Hepatocyte (in vitro differentiated cells): Measurements from ENCODE around the gene EEPD1. TPM values are rescaled to one million over a fixed set of nuclear protein-coding genes. Genes with fewer than 3 reads are reported as not detected.

ENCODE experiments used
- DNase-seq: peaks from one replicate; pipeline ENCODE4 v3.0.0-alpha.2; 2016; ENCODE audit warnings: low spot score
- H2AFZ ChIP-seq: fragments of 200-600 bp; sonication (generic); 2 replicates; pipeline ENCODE4 v1.6.0; 2016; ENCODE audit warnings: antibody characterized with exemption, mild to moderate bottlenecking
- H3K27ac ChIP-seq: fragments of 200-600 bp; sonication (generic); 2 replicates; pipeline ENCODE4 v1.5.1; 2016; ENCODE audit warnings: mild to moderate bottlenecking
- H3K27me3 ChIP-seq: fragments of 200-600 bp; sonication (generic); 2 replicates; pipeline ENCODE4 v1.6.1; 2016
- H3K36me3 ChIP-seq: fragments of 200-600 bp; sonication (generic); replicated peaks from 2 replicates; pipeline ENCODE4 v1.5.1; 2016; ENCODE audit warnings: low read depth; ENCODE audit not compliant: insufficient read depth
- H3K4me1 ChIP-seq: fragments of 200-600 bp; sonication (generic); 2 replicates; pipeline ENCODE4 v1.5.1; 2016; ENCODE audit warnings: mild to moderate bottlenecking, moderate library complexity; ENCODE audit not compliant: insufficient read depth
- H3K4me2 ChIP-seq: fragments of 200-600 bp; sonication (generic); 2 replicates; pipeline ENCODE4 v1.6.0; 2016
- H3K4me3 ChIP-seq: fragments of 200-600 bp; sonication (generic); 2 replicates; pipeline ENCODE4 v1.5.1; 2016; ENCODE audit warnings: mild to moderate bottlenecking
- H3K79me2 ChIP-seq: fragments of 200-600 bp; sonication (generic); 2 replicates; pipeline ENCODE4 v1.6.0; 2017; ENCODE audit warnings: mild to moderate bottlenecking
- H3K9me2 ChIP-seq: fragments of 200-600 bp; sonication (generic); replicated peaks from 2 replicates; pipeline ENCODE4 v1.6.0; 2017; ENCODE audit warnings: mild to moderate bottlenecking; ENCODE audit not compliant: insufficient read depth
- H3K9me3 ChIP-seq: fragments of 200-600 bp; sonication (generic); 2 replicates; pipeline ENCODE4 v1.5.1; 2016; ENCODE audit warnings: low read depth, mild to moderate bottlenecking
- H4K20me1 ChIP-seq: fragments of 200-600 bp; sonication (generic); 2 replicates; pipeline ENCODE4 v1.6.0; 2016; ENCODE audit warnings: mild to moderate bottlenecking; ENCODE audit not compliant: insufficient read depth, poor library complexity, severe bottlenecking
- EZH2 ChIP-seq: fragments of 200-600 bp; sonication (generic); IDR thresholded peaks from 2 replicates; pipeline ENCODE4 v1.6.1; 2016; ENCODE audit warnings: antibody characterized with exemption, mild to moderate bottlenecking, borderline replicate concordance
- EZH2phosphoT487 ChIP-seq: fragments of 200-600 bp; sonication (generic); IDR thresholded peaks from one replicate; pipeline ENCODE4 v1.6.1; 2018; ENCODE audit warnings: antibody characterized with exemption, mild to moderate bottlenecking, low read depth, moderate library complexity; ENCODE audit not compliant: unreplicated experiment, severe bottlenecking
- WGBS: methylation state at CpG from one replicate; pipeline ENCODE4 v1.1.6; 2016; ENCODE audit warnings: low lambda C conversion rate; ENCODE audit errors: missing lambda C conversion rate; 5-methylcytosine and 5-hydroxymethylcytosine counted together
- polyA plus RNA-seq: library from polyadenylated mRNA; unstranded; fragments of >200 nt; fragmentation: Nextera tagmentation; extraction: Ambion mirVana; gene quantifications from 2 replicates; pipeline ENCODE4 v1.2.1, GENCODE V29; 2016
- total RNA-seq: library from RNA; depleted of rRNA; stranded (reverse); fragments of >200 nt; gene quantifications from 2 replicates; pipeline ENCODE4 v1.2.3, GENCODE V29; 2014
- TF ChIP-seq, protein P1 (sequence below): fragments of 200-600 bp; sonication (generic); IDR thresholded peaks from 2 replicates; pipeline ENCODE4 v1.5.1; 2016; ENCODE audit warnings: antibody characterized with exemption, mild to moderate bottlenecking; ENCODE audit not compliant: poor library complexity

The EEPD1 gene
- total and polyA plus RNA-seq, 2 experiments from 2014 or later: 7.7 to 14.2 TPM

DNA sequence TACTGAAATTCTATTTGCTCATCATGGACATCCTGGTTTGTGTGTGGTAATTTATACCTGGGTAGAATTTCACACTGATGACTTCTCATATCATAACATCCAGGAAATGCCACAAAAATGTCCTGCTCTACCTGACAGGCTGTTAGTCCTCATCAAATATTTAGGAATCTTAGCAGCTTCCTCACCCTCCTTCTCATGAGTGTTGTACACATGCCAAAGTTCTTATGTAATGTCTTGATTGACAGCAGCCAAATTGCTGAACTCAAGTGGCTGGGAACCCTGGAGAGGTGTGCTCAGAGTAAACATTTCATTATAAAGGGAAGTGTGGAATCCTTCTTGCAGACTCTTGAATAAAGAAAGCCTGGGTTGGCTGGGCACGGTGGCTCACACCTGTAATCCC lies 8.9 kb downstream of the EEPD1 start:
- no peak for DNase-seq
- Histone ChIP-seq H3K4me3 (no peak overlapping the region), H4K20me1 (no peaks in the 10 kb centered on the region), H3K79me2 (peaks cover 64% of the 10 kb centered on the region), H3K9me3 (no peaks in the 10 kb centered on the region), H3K4me1 (peaks cover 20% of the 10 kb centered on the region), H3K36me3 (no peaks in the 10 kb centered on the region), H2AFZ (no peak overlapping the region), H3K4me2 (no peak overlapping the region), H3K9me2 (no peaks in the 10 kb centered on the region), H3K27ac (no peak overlapping the region), H3K27me3 (no peaks in the 10 kb centered on the region)
- TF ChIP-seq EZH2phosphoT487: no peak
- no peak for TF ChIP-seq EZH2
- TF ChIP-seq, protein P1, sequence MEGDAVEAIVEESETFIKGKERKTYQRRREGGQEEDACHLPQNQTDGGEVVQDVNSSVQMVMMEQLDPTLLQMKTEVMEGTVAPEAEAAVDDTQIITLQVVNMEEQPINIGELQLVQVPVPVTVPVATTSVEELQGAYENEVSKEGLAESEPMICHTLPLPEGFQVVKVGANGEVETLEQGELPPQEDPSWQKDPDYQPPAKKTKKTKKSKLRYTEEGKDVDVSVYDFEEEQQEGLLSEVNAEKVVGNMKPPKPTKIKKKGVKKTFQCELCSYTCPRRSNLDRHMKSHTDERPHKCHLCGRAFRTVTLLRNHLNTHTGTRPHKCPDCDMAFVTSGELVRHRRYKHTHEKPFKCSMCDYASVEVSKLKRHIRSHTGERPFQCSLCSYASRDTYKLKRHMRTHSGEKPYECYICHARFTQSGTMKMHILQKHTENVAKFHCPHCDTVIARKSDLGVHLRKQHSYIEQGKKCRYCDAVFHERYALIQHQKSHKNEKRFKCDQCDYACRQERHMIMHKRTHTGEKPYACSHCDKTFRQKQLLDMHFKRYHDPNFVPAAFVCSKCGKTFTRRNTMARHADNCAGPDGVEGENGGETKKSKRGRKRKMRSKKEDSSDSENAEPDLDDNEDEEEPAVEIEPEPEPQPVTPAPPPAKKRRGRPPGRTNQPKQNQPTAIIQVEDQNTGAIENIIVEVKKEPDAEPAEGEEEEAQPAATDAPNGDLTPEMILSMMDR: no peak
- WGBS: 60% methylated on average over 1 of the region's 1 CpG

DNA sequence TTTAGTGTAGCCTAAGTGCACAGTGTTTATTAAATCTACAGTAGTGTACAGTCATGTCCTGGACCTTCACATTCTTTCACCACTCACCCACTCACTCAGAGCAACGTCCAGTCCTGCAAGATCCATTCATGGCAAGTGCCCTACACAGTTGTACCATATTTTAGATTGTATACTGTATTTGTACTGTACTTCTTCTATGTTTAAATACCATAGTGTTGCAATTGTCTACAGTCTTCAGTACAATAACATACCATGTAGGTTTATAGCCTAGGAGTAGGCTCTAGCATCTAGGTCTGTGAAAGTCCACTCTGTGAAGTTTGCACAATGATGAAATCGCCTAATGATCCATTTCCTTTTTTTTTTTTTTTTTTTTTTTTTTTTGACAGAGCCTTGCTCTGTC lies 12.0 kb downstream of the EEPD1 start:
- Histone ChIP-seq H3K36me3 (no peaks in the 10 kb centered on the region), H3K9me2 (no peaks in the 10 kb centered on the region), H3K9me3 (no peaks in the 10 kb centered on the region), H4K20me1 (no peaks in the 10 kb centered on the region), H3K4me2 (no peak overlapping the region), H3K27ac (no peak overlapping the region), H3K4me1 (peaks cover 8% of the 10 kb centered on the region), H3K4me3 (no peak overlapping the region), H2AFZ (no peak overlapping the region), H3K79me2 (peaks cover 42% of the 10 kb centered on the region), H3K27me3 (no peaks in the 10 kb centered on the region)
- TF ChIP-seq EZH2phosphoT487 (no peak), EZH2 (no peak)
- TF ChIP-seq, protein P1: no peak
- DNase-seq: peak; percentile 30
- WGBS: 64% methylated on average over 2 of the region's 2 CpGs

DNA sequence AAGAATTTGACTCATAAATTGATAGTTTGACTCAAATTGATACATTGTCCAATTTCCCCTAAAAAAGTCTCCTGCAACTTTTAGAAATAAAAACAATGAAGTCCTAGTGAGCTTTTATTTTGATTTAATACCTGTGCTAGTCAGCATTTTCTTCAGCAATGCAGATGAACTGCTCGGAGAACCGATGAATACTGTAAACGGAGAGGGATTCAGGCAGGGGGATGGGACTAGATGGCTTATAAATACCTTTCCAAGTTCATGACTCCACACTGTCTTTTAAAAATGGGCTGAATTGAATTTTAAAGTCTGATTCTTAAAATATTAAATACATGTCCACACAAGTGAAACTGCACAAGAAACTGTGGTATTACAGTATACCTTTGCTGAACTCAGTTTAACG lies 12.7 kb downstream of the EEPD1 start:
- Histone ChIP-seq H3K27ac (no peak overlapping the region), H3K9me3 (no peaks in the 10 kb centered on the region), H3K4me3 (no peak overlapping the region), H3K27me3 (no peaks in the 10 kb centered on the region), H4K20me1 (no peaks in the 10 kb centered on the region), H3K4me1 (peaks cover 8% of the 10 kb centered on the region), H3K79me2 (peaks cover 40% of the 10 kb centered on the region), H3K4me2 (no peak overlapping the region), H3K36me3 (no peaks in the 10 kb centered on the region), H3K9me2 (no peaks in the 10 kb centered on the region), H2AFZ (no peak overlapping the region)
- no peak for DNase-seq
- TF ChIP-seq, protein P1: no peak
- TF ChIP-seq EZH2phosphoT487 (no peak), EZH2 (no peak)
- WGBS: 70% methylated on average over 4 of the region's 4 CpGs

DNA sequence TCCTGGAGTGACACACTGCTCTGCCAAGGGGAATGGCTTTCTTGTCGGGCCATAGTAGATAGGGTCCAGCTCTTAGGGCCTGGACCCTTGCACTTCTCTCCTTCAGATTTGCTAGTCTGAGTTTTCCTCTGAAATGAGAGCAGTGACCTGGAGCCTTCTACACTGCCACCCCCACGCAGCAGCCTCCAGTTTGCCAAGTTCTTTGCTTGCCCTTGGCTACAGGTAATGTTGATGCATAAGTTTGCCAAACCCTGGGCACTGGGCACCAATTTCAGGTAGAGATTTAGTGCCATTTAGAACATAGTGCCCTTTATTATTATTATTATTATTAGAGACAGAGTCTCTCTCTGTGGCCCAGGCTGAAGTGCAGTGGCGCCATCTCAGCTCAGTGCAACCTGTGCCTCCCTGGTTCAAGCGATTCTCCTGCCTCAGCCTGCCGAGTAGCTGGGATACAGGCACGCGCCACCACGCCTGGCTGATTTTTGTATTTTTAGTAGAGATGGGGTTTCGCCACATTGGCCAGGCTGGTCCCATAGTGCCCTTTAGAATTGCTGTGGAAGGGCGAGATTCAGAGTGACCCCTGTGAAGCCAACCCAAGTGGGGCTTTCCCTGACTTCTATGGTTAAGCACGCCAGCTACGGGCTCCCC lies 14.5 kb downstream of the EEPD1 start:
- Histone ChIP-seq H3K79me2 (peaks cover 38% of the 10 kb centered on the region), H3K9me3 (no peaks in the 10 kb centered on the region), H3K4me3 (no peak overlapping the region), H3K27me3 (no peaks in the 10 kb centered on the region), H3K9me2 (no peaks in the 10 kb centered on the region), H3K36me3 (no peaks in the 10 kb centered on the region), H4K20me1 (no peaks in the 10 kb centered on the region), H3K27ac (no peak overlapping the region), H3K4me1 (peaks cover 8% of the 10 kb centered on the region), H3K4me2 (no peak overlapping the region), H2AFZ (no peak overlapping the region)
- WGBS: 95% methylated on average over 12 of the region's 12 CpGs
- TF ChIP-seq, protein P1: no peak
- TF ChIP-seq EZH2phosphoT487 (no peak), EZH2 (no peak)
- DNase-seq: no peak
